ENCODE data around the gene FAM222A. TPM values are rescaled to one million over a fixed set of nuclear protein-coding genes. Genes with fewer than 3 reads are reported as not detected.
A peak's percentile ranks its signal among the peaks of the same experiment; 100 is the strongest.

The FAM222A gene
- total RNA-seq, 1 donor from 2014 or later = 5.4 TPM

DNA sequence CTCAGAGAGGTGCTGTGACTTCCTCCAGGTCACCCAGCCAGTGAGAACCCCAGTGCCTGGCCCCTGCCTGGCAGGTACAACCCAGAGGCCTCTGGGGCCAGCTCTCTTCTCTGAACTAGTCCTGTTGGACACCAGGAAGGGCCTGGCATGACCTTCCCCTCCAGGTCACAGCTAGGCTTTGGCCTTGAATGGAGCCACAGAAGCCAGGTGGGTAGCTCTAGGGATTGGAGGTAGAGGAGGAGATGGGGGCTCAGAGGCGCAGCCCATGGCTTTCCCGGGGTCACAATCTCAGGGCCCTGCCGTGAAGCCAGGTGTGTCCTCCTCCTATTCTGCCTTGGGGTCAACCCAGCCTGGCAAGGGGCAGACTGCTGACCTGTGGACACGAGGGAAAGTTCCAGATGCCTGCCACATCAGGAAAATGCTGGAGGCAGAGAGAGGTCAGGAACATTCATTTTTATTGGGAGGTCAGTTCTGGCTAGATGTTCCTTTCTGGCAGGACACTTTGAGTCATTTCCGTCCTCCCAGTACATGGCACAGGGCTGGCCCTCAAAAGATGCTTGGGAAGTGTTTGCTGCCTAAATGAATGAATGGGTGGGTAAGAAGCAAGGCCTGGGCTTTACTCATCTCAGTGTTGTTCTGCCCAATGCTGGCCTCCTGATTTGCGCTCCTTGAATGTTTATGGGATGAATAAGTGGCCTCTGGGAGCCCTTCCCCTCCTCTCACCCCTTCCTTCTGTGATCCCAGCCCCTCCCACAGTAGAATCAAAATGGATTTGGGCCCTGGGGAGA, 25.4 kb downstream of the FAM222A start:
- no peak for ATAC-seq

DNA sequence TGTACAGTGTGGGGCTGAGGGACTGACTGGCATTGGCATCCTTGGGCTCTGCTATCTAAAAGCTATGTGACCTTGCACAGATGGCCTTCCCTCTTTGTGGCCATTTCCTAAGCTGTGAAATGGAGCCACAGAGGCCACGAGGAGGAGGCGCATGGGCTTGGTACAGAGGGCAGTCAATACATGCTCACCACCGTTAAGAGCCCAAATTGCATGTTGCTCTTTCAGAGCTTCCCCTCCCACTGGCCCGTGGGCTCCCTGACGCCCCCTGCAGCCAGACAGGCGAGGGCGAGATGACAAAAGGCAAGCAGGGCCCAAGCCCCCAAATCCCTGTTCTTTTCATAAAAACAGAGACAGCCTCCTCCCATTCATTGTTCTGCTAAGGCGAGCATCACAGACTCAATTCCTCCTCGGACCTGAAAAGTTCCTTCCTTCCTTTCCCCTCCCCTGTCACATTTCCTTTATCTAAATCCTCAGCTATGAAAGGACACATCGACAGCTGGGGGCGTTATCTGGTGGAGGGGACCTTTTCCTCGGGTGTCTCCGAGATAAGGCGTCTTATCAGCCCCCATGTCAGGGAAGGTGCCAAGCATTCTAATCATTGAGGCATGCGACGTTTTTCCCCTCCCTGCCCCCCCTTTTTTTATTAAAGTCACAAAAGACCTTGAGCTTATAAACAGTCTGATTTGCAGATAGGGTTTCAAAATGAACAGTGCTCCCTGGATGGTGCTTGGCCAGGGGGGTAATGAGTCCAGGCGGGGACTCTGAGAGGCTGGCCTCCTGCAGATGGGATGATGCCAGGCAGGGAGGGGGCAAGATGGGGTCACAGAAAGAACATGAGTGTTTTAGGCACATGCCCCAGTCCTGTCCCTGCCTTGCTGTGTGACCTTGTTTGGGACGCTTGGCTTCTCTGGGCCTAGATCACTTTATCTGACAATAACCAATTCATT, 26.4 kb downstream of the FAM222A start:
- no peak for ATAC-seq

DNA sequence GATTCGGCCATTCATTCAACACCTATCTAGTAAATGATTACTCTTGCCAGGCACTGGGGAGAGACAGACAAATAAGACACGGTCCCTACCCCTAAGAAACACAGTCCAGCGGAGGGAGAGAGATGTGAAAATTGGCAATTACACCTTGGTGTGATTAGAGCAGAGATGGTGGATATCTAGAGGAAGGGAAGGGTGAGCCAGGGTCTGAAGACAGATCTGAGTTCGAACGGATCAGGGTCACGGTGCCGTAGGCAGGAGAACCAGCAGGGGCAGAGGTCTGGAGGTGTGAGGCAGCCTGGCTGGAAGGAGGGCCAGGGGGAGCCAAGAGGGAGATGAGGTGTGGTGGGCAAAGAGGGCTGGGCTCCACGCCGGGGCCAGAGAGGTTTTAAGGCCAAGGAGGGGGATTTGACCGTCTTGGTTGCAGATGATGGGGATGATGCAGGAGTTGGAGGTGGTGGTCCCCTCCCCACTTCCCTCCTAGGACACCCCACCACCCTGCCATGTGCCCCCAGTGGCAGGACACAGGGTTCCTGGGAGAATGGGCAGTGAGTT, 27.1 kb downstream of the FAM222A start:
- no peak for ATAC-seq

DNA sequence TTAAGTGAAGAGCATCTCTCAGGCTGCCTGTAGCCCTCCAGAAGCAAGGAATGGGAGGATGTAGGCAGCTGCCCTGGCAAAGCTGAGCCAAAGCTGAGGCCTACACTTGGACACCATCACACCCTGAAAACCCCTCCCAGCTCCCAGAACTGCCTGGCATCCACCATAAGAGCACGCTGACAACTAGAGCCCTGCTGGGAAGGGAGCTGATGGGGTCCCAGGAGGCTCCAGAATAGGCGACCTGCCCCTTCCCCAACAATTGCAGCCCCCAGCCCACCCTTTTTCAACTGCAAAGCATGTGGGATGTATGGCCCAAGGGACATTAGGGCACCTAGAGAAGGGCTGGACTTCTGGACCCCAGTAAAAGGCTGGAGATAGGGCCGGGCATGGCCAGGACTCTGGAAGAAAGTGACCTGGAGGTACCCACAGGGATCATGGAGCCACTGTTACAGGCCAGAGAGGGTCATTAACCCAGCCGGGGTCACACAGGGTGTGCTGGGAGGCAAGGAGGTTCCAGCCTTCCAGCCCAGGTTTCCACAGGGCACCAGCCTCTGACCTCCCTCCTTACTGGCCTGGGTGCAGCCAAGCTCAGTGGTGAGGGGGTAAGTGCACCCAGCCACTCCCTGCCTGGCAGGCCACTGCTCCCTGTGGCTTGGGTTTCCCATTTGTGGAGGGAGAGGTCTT, 27.8 kb downstream of the FAM222A start:
- no peak for ATAC-seq

DNA sequence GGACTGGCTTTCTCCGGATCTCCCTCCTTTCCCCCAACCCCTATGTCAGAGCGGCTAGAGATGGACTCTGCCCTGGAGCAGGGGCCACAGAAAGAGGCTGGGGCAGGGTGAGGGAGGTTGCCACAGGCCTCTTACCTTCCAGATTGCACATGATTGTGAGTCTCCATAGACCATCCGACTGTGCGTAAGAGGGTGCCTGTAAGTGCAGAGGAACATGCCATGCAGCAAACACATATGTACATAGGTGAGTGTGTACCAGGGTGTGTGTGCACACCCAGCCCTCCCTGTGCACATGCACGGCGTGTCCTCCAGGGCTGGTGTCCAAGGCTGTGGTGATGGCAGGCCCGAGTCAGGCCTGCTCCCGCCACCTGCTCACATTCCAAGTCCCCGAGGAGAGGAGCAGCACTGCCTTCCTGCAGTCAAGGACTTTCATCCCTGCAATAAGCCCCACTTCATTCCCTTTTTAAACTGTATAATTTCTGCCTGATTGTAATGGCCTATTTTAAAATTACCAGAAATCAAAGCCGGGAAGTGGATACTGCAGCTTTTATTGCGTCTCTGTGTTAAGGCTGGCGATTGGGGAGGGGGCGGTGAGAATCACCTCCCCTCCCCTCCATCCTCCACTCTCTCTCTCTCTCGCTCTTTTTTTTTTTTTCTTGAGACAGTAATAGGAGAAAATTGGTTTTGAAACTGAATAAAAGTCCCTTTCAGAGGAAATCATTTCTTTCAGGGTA, 28.5 kb downstream of the FAM222A start:
- ATAC-seq = no peak

DNA sequence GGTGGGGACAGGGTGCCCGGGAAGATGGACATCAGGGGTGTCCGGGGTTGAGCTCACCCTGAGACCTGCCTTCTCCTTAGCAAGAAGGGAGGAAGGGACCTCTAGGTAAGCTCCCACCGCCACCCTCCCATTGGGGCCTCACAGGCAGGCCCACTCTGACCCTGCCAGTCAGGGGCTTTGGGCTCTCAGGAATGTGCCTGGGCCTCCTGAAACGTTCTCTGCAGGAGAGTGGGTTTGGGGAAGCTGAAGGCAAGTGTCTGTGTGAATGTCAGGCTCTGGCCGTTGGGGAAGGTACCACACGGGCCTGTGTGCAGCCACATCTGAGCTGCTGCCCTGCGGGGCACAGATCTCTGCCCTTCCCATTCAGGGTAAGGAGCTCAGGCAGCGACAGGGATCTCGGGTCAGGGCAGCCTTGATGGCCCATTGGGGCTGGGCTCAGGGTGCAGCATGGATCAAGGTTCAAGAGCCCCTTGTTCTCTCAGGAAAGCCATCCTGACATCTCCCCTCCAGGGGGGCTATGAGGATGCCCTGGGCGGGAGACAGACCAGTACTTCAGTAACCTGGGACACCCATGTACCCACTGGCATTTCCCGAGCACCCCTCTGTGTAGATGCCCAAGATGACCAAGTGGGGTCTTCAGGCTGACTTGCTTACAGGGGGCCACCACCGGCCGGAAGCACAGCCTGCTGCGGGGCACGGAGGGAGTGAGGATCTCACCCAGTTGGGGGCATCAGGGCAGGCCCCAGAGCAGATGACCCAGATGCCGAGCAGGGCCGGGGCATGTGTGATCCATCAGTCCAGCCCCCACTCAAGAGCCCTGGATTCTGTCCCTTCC, 29.7 kb downstream of the FAM222A start:
- ATAC-seq = no peak

DNA sequence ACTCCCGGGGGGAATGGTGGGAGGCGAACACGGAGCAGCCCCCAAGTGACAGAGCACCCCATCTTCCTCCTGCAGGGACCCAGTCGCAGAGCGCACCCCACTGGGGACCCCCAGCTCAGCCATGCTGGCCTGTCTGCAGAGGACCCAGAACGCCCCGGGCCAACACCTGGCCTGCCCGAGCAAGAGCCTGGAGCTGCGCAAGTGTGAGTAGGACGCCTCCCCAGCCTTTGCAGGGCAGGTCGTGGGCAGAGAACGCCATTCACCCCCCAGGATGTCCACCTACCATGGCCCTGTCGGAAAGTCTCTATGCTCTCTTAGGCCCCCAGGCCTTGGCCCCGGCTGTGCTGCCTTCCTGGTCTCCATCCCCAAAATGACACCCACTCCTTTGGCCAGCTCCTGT, 30.4 kb downstream of the FAM222A start:
- ATAC-seq = no peak

DNA sequence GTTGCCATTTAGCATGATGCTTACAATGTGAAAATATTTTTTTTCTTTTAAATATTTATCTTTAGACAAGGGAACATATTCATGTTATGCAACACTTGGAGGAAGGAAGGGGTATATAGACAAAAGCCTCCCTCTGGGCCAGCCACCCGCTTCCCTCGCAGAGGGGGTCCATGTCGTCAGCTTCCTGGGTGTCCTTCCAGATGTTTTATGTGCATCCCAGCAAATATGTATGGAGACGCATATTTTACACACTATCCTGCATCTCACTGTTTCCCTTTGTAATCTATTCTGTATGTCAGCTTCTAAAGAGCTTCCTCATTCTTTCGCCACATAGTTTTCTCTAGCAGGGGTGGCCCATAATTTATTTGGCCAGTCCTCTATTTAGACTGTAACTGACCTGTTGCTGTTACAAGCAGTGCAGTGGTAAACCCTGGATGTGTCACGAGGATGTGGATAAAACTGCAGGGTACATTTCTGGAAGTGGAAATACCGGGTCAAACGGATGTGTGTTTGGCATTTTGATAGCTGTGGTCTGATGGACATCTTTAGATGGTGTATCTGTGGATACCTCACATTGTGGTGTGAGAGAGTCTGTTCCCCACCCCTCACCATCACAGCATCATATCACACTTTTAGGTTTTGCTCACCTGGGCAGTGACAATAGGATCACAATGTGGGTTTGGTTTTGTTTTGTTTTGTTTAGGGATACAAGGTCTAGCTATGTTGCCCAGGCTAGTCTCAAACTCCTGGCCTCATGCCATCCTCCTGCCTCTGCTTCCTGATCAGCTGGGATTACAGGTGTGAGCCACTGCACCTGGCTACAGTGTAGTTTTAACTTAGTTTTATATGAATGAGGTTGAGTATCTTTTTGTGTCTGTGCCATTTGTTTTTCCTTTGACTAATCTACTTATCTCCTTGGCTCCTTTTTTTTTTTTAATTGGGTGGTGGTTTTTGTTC, 31.6 kb downstream of the FAM222A start:
- peak; percentile 47 for ATAC-seq

DNA sequence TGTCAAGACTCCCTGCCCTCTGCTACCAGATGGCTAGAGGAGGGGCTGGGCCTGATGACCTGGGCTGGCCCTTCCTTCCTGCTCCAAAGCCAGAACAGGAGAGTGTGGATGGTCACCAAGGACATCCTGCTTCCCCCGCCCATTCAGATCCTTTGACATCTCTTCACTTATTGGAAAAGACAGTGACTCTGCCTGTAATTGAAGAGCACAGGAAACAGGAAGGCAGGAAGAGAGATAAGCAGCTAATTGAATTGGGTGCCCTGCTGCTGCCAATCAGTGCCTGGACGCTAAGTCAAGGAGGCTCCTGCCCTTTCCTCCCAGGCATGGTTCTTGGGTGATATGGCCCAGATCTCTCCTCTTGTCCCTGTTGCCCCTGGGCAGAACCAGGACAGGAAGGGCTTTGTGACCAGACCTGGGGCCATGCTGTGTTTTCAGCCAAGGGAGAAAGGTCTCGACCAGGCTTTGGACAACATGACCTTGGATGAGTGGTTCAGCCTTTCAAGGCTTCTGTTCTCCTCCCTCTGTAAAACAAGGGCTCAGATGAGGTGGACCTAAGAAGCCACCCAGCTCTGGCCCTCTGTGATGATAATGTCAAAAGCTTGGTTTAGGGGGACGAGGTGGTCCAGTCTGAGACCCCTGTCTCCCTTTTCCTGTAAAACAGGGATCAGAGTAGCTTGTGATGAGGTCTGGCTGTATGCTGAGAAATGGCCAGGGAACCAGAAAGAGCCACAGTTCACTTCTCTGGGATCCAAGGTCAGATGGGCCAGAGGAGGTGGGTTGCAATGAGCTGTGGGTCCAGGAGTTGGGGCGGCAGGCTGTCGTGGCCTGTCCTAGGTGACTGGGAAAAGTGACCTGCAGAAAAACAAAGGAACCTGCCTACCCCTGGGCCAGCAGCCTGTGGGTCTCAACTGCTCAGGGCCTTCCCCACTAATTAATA, 38.8 kb downstream of the FAM222A start:
- no peak for ATAC-seq

DNA sequence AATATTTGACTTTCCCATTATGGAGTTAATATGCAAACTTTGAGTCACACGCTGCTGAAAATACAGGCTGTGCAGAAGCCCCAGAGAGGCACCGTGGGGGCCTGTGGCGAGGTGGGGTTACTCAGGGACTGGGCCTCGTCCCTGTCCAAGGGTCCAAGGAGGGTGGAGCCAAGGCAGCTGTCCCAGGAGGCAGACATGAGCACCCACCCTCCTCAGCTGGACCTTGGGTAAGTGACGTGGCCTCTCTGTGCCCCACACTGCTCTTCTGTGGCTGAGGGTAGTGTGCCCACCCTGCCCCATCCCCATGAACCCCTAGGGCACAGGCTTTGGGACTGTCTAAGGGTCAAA, 39.4 kb downstream of the FAM222A start:
- ATAC-seq = no peak

DNA sequence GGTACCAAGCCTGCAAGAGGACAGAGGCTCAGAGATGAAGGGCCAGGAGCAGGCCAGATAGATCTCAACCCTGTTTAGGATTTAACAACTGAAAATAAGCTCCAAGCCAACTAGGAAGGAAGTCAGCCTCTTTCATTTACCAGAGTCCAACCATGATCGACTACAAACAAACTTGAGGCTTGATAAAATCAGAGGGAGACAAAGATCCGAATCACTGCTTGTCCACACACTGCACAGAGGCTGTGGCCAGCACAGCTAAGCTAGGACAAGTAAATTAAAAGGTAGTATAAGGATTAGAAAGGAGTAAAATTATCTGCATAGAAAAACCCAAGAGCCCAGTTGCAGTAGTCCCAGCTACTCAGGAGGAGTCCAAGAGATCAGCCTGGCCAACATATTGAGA, 40.3 kb downstream of the FAM222A start:
- ATAC-seq = no peak

DNA sequence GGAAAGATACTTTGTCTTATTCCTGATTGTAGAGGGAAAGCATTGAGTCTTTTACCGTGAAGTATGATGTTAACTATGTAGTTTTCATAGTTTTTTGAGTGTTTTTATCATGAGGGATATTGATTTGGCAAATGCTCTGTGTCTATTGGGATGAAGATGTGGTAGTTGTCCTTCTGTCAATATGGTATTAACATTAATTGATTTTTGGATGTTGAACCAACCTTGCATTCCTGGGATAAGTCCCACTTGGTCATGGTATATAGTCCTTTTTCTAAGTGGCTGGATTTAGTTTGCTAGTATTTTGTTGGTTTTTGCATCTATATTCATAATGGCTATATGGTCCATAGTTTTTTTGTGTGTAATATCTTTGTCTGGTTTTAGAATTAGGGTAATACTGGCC, 42.8 kb downstream of the FAM222A start:
- no peak for ATAC-seq

DNA sequence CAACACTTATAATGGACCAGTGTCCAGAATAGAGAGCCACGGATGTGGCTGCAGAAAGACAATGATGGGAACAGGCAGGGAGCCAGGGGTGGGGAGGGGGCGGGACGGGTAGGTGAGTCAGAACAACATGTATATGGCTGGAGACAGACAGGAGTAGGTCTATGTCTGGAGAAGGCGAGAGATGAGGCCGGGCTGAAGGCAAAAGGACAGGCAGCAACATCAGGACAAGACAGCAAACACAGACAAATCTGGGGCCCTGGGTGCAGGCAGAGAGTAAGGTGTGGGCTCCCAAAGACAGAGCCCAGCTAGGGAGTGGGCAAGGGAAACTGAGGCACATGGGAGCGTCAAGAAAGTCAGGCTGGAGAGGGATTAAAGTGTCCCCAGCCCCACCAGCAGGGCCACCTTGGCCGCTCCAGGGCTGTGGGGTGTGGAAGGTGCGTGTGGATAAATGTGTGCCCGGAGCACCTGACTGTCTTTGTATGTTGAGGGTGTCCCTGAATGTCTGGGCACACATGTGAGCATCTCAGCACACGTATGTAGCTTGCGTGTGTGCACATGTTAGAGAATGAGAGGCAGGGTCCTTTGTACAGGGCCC, 44.1 kb downstream of the FAM222A start:
- no peak for ATAC-seq

DNA sequence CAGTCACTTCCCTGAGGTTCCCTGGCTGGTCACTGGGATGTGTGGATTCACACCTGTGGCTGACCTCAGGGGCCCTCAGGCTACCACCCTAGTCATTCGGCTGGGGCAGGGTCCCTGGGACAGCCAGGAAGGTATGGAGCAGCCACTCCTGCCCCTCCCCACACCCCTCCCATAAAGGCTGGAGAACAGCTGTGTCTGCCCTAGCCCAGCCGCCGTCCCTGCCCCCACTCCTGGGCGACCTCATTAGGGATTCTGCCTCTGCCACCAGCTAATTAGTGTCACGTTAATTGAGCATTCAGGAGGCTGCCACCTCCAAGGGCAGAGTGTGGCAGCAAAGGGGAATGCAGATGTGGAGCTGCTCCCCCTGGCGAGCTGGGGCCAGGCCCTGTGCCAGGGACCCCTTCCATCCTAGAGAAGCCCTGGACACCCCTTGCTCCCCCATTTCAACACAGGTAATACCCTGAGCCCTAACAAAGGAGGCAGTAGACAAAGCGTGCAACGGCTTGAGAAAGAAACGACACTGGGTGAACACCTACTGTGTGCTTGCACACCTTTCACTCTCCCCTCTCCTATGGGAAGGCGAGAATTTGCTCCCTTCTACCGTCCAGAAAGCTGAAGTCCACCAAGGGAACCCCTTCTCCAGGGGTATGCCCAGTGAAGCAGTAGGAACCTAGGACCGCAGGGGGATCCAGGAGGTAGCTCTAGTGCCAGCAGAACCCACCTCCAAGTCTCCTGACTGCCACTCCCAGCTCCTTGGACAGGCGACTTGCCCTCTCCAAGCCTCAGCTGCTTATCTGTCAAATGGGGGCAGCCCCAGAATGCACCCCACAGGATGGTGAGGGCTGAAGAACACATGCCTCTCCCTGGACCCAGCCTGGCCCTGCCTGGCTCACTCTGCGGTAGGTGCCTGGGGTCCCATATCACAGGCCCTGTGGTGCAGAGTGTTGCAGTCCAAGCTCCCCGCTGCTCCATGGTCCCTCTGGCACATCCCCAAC, 45.1 kb downstream of the FAM222A start:
- no peak for ATAC-seq

DNA sequence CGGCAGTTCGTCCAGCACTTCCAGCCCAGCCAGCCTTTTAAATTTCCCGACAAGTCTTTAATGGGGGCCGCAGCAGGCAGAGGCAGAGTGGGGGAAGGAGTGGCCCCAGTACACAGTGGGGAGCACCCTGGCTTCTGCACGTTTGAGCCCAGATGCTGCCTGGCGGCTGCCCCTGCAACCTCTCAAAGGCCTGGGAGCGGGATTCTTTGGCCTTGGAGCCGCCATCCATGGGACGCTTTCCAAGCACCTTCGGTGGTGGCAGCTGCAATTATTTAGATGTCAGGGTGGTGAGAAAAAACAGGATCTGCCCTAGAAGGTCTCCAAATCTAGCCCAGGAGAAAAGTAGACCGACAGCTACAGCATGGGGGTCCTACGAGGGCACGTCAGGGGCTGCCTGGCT, 46.0 kb downstream of the FAM222A start:
- no peak for ATAC-seq

DNA sequence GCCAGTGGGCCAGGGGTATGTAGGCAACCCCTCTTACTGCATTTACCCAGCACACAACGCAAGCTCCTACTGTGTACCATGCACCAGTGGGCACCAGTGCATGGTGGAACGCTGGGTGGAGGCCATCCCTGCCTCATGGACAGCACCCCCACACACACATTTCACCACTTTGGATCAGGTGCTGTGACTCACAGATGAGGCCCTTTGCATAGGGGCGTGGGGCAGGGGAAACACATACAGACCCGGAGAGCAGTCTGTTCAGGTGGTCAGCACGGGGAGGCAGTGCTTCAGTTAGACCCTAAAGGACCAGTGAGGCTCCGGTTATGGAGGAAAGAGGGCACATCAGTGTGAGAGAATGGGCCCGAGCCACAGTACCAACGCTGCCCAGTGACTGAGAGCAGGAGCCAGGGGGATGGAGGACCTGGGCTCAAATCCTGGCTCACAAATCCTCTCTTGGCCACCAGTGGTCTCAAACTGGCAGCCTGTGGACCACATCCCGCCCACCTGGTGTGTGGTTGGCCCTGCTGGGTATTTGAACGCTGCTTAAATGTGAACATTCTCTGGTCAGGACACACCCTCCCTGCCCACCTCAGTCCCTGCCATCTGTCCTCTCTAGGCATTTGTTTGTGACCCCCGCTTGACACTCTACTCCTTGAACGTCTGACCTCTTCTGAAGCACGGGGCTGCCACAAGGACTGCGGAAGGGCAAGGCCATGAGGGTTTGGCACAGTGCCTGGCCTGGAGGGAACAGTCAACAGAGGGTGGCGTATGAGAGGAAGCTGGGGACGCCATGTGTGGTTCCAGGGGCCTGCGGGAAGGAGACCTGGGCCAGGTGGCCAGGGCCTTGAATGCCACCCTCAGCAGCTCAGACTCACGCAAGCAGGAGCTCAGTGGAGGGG, 46.7 kb downstream of the FAM222A start:
- no peak for ATAC-seq
